Stimulated activated CD4-positive, alpha-beta T cell treated with anti-CD3 and anti-CD28 coated beads, TNF-alpha, amount 100 ng/mL, for 48 hours (primary cell): ENCODE data around the gene NPIPB2.

ENCODE experiments used
- DNase-seq, 3 donors: peaks; one replicate each; pipeline ENCODE4 v3.0.0-alpha.2; 2020; ENCODE audit warnings: low read depth in 3 of 3

Gene NPIPB2

DNA sequence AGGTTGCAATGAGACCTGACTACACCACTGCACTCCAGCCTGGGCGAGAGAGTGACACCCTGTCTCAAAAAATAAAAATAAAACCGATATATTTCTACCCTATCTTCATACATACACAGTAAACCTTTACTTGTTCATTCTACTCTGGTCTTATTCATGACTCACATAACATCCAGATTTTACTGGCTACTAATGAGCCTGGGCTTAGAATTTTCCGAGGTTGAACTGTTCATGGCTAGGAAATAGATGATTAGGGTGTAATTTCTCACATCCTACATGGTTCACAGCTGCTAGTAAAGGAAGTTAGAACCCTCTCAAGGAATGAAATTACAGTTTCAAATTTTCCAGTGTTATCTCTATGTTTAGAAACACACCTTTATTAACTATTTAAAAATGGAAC, 40.8 kb downstream of the NPIPB2 start:
- DNase-seq, result no peak

DNA sequence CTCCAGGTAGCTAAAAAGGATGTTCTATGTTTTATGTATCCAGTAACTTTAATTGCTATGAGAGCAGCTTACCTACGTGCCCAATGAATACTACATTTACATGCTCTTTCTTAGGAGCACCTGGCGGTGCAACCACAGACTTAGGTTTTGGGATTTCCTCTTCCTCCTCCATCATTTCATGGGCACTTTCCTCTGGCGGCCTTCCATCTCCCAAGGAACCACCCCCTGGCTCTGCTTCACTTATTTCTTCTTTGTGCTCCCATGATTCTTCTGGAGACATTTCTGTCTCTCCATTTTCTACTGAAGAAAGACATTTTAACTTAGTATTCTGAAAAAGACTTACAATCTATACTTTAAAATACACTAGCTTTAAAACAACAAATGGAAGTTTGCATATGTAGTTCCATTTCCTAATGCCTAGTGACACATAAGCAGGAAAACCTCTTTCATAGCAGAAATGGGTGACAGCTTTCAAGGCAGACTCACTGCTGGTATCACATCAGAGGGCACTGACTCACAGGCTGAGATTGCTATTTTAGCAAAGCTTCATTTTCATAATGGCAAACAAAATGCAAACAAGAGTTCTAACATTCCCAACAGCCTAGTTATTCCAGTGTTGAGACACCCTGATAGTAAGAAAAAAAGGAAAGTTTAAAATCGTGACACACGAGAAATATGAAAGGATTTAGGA, 45.2 kb downstream of the NPIPB2 start:
- DNase-seq, result no peak

DNA sequence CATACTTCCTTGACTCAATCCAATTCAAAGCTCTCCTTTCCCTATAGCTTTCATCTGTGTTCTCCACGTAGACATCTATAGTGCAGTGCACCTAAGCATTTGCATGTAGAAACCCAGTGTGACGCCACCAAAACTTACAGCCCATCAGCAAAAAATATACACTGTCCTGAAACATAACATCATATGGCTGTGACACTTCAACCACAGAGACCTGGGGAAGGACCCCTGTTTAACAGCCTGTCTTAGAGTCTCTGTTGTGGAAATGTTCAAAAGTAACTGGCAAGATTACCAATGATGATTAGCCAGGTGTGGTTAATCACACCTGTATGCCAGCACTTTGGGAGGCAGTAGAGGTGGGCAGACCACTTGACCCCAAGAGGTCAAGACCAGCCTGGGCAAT, 48.3 kb downstream of the NPIPB2 start:
- no peak for DNase-seq

DNA sequence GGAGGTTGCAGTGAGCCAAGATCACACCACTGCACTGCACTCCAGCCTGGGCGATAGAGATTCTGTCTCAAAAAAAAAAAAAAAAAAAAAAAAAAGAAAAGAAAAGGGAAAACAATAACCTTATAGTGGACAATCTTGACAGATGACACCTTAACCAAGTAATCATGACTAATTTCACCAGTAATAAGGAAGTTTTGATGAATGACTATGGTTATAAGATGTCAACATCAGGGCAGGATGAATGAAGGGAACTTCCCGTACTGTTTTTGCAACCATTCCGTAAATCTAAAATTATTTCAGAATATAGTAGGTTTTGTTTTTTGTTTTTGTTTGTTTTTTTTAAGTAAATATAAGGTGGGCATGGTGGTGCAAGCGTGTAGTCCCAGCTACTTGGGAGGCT, 49.1 kb downstream of the NPIPB2 start:
- DNase-seq, result no peak

DNA sequence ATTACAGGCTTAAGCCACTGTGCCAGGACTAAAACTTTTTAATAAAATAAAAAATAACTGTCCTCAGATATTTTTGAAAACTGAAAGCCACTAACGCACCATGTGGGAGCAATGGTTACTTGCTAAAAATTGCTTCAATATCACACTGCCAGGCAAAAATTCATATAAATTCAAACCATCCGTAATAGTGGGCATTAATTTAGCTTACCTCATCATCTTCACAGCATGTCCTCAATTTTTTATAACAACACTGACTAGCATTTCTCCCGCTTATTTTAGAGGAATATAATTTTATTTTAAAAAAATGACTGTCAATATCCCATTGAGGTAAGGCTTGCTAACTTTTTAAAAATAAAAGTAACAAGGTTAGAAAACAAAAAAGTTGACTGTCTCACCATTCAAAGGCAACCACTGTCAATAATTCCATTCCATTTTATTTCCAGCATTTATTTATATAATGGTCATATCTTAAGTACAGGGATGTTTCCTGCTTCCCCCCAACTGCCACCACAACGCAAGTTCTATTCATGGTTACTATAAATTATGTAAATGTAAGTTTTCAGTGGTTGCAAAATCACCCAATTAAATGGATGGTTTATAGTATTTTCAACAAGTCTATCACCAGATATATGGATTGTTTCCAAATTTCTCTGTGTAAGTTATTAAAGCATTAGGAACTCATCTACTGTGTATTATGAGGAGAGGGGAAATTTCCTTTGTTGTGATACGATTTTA, 51.4 kb downstream of the NPIPB2 start:
- DNase-seq, result no peak

DNA sequence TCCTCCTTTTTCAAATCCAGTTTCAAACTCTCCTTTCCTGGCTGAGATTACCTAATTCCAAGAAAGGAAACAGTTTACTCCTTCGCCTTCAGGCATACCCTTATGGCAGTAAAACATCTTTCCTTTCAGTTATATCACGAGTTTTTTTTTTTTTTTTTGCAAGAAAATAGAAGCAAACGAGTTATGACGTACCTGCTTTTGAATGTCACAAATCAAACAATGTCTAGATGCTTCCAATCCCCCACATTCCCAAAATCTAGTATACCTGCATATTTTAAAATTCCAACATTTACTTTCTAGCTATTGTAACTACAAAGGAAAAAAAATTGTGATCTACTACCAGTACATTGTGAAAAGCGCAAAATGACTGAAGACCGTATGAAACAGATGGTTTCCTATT, 55.0 kb downstream of the NPIPB2 start:
- no peak for DNase-seq

DNA sequence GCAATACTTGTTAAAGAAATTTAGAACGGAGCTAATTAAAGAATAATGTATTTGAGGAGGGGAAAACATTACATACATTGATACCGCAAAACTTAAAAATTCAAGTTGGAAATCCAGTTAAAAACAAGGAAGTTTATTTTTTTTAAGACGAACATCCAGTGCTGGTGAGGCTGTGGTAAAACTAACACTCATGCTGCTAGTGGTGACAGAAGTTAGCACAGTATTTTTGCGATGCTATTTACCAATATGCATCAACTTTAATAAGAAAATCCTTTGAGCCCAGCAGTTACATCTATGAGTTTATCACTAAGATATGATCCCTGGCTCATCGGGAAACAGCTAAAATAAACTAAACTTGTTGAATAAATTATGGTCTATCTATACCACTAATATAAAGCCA, 57.8 kb downstream of the NPIPB2 start:
- no peak for DNase-seq

DNA sequence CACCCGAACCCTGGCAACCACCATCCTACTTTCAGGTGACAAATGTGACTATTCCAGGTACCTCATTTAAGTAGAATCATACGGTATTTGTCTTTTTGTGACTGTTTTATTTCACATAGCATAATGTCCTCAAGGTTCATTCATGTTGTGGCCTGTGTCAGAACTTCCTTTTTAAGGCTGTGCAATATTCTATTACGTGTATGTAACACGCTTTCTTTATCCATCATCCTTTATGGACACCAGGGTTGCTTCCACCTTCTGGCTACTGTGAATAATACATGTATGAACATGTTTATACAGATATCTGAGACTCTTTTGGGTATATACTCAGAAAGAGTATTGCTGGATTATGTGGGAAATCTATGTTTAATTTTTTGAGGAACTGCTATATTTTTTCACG, 61.8 kb downstream of the NPIPB2 start:
- DNase-seq, result no peak

DNA sequence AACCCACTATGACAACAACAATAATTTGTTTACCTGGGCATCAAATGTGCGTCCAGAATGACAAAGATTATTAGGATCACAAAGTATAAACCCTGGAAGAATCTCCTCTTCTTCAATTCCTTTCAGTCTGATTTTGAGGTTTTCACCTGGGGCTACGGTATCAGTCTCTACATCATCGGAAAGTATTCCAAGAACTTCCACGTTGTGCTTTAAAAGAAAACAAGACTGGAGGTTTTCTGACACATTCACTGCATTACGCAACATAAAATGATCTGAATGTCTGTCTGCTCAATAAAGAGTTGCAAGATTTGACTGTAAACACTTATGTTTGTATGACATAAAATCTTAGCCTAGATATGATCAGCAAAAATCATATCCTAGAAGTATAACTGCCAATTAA, 64.5 kb downstream of the NPIPB2 start:
- DNase-seq, result no peak
